ENCODE measurements around the gene ELL2.

ELL2 gene

GRCh38 chr5:95966005-95966404 is 4.4 kb upstream of the ELL2 start:
- DNase-seq (ENCODE audit: low read depth) = no peak
- no peak for TF ChIP-seq CTCF (IDR thresholded peaks at IDR 0.05; ENCODE audit: control insufficient read depth, insufficient read depth, low read depth, low read length, missing control alignments)
- H3K4me3 ChIP-seq (ENCODE audit: control insufficient read depth, low read depth, low read length) = no peak overlapping the region

- H3K4me3 ChIP-seq (ENCODE audit: control insufficient read depth, low read depth, low read length) = no peak overlapping the region
- DNase-seq (ENCODE audit: low read depth) = no peak
- no peak for TF ChIP-seq CTCF (IDR thresholded peaks at IDR 0.05; ENCODE audit: control insufficient read depth, insufficient read depth, low read depth, low read length, missing control alignments)
Measured at GRCh38 chr5:95963650-95964410, 2.2 kb upstream of the ELL2 start.

- DNase-seq (ENCODE audit: low read depth) = no peak
- no peak for TF ChIP-seq CTCF (IDR thresholded peaks at IDR 0.05; ENCODE audit: control insufficient read depth, insufficient read depth, low read depth, low read length, missing control alignments)
- no peak overlapping the region for H3K4me3 ChIP-seq (ENCODE audit: control insufficient read depth, low read depth, low read length)
Measured at GRCh38 chr5:95962785-95963184, 1.1 kb upstream of the ELL2 start.

- H3K4me3 ChIP-seq (ENCODE audit: control insufficient read depth, low read depth, low read length) = no peak overlapping the region
- TF ChIP-seq CTCF (IDR thresholded peaks at IDR 0.05; ENCODE audit: control insufficient read depth, insufficient read depth, low read depth, low read length, missing control alignments) = no peak
- DNase-seq (ENCODE audit: low read depth) = no peak
Measured at GRCh38 chr5:95962475-95962773, 773 bp upstream of the ELL2 start.

- TF ChIP-seq CTCF (IDR thresholded peaks at IDR 0.05; ENCODE audit: control insufficient read depth, insufficient read depth, low read depth, low read length, missing control alignments) = peak; percentile 39
- H3K4me3 ChIP-seq (ENCODE audit: control insufficient read depth, low read depth, low read length) = peak overlapping the region; percentile 95
- no peak for DNase-seq (ENCODE audit: low read depth)
Measured at GRCh38 chr5:95960667-95961616, 709 bp downstream of the ELL2 start.

GRCh38 chr5:95959888-95960666 is 1.6 kb downstream of the ELL2 start:
- TF ChIP-seq CTCF (IDR thresholded peaks at IDR 0.05; ENCODE audit: control insufficient read depth, insufficient read depth, low read depth, low read length, missing control alignments) = no peak
- H3K4me3 ChIP-seq (ENCODE audit: control insufficient read depth, low read depth, low read length) = peak overlapping the region; percentile 95
- DNase-seq (ENCODE audit: low read depth) = no peak

All from AG09309 (cell line).